Measurements from ENCODE around the gene RAMP3. TPM values are rescaled to one million over a fixed set of nuclear protein-coding genes. Genes with fewer than 3 reads are reported as not detected.

The RAMP3 gene
- total RNA-seq, 1 experiment from 2014 or later: not detected

DNA sequence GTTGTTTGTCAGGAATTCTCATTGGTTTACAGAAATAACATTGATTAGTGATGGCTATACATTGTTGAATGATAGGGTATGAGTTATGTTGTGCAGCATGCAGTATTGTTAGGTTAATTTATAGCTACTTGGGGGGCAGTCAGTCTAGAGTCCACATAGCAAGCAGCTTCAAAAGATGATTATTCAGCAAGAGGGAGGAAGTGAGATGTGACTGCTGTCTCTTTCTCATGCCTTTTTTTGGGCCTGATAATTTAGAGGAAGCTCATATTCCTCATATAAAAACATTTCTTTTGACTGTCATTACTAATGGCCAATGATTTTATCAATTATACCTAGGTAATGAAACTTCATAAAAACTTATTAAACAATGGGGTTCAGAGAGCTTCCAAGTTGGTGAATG lies 42.7 kb upstream of the RAMP3 start:
- ChIA-PET POLR2A (ENCODE audit: unreplicated experiment) (interaction anchor here (0.6 kb wide), 1 partner anchor 769 kb away, joined by 4 read pairs; no protein-coding TSS in a partner anchor), CTCF (no interaction called here)
- no peak overlapping the region for H3K27ac ChIP-seq (ENCODE audit: low read length)
- H3K27me3 ChIP-seq (ENCODE audit: low read length): no peaks in the 10 kb centered on the region
- no peak for DNase-seq
- ATAC-seq: no peak
- 0 out of 2 replicates have a peak, but pooled peaks cover 3% of the 10 kb centered on the region for H4K20me1 ChIP-seq (ENCODE audit: low read length)
- peaks cover 13% of the 10 kb centered on the region for H3K4me1 ChIP-seq (ENCODE audit: insufficient read depth, low read length)
- BruUV-seq (replicated peaks): no TSS peak
- no peak overlapping the region for H2AFZ ChIP-seq (ENCODE audit: low read length)
- H3K4me2 ChIP-seq (ENCODE audit: low read length): no peak overlapping the region
- TF ChIP-seq EZH2phosphoT487 (IDR thresholded peaks at IDR 0.05; ENCODE audit: borderline replicate concordance, low read length): no peak
- TF ChIP-seq, protein P1, sequence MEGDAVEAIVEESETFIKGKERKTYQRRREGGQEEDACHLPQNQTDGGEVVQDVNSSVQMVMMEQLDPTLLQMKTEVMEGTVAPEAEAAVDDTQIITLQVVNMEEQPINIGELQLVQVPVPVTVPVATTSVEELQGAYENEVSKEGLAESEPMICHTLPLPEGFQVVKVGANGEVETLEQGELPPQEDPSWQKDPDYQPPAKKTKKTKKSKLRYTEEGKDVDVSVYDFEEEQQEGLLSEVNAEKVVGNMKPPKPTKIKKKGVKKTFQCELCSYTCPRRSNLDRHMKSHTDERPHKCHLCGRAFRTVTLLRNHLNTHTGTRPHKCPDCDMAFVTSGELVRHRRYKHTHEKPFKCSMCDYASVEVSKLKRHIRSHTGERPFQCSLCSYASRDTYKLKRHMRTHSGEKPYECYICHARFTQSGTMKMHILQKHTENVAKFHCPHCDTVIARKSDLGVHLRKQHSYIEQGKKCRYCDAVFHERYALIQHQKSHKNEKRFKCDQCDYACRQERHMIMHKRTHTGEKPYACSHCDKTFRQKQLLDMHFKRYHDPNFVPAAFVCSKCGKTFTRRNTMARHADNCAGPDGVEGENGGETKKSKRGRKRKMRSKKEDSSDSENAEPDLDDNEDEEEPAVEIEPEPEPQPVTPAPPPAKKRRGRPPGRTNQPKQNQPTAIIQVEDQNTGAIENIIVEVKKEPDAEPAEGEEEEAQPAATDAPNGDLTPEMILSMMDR (conservative IDR thresholded peaks at IDR 0.05; ENCODE audit: low read depth, low read length): no peak
- no peak for TF ChIP-seq EZH2 (IDR thresholded peaks at IDR 0.05; ENCODE audit: low read length, unreplicated experiment)
- H3K9me3 ChIP-seq (ENCODE audit: low read length): no peaks in the 10 kb centered on the region
- no peak overlapping the region for H3K4me3 ChIP-seq (ENCODE audit: low read length)
- peaks cover 16% of the 10 kb centered on the region for H3K79me2 ChIP-seq (ENCODE audit: low read length)
- no peaks in the 10 kb centered on the region for H3K9me2 ChIP-seq (replicated peaks; ENCODE audit: low read length)
- no peaks in the 10 kb centered on the region for H3F3A ChIP-seq (ENCODE audit: low read length, unreplicated experiment)
- H3K36me3 ChIP-seq (ENCODE audit: low read depth, low read length): no peaks in the 10 kb centered on the region
- intact Hi-C loops (cut with micrococcal nuclease): no loop called here
- no peak overlapping the region for H3K9ac ChIP-seq (ENCODE audit: low read length)

DNA sequence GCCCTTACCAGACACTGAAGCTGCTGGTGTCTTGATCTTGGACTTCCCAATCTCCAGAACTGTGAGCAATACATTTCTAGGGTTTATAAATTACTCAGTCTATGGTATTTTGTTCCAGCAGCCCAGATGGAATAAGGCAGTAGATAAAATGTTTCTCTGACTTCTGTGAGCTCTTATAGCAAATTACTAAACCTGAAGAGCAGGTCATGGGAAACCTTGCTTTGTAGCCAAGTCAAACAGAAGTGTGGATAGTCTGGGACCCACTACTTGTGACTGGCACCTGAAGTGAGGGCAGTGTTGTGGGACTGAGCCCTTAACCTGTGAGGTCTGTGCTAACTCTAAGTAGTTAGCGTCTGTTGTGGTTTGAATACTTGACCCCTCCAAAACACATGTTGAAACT lies 41.5 kb upstream of the RAMP3 start:
- ChIA-PET POLR2A (ENCODE audit: unreplicated experiment) (no interaction called here), CTCF (no interaction called here)
- Histone ChIP-seq H3K9ac (ENCODE audit: low read length) (no peak overlapping the region), H3K27ac (ENCODE audit: low read length) (no peak overlapping the region), H3K4me3 (ENCODE audit: low read length) (no peak overlapping the region), H3K9me2 (replicated peaks; ENCODE audit: low read length) (no peaks in the 10 kb centered on the region), H3K4me1 (ENCODE audit: insufficient read depth, low read length) (peaks cover 6% of the 10 kb centered on the region; the same call in 1 of the 2 replicates), H4K20me1 (ENCODE audit: low read length) (no peaks in the 10 kb centered on the region), H3K36me3 (ENCODE audit: low read depth, low read length) (no peaks in the 10 kb centered on the region), H3F3A (ENCODE audit: low read length, unreplicated experiment) (no peaks in the 10 kb centered on the region), H3K9me3 (ENCODE audit: low read length) (no peaks in the 10 kb centered on the region), H3K79me2 (ENCODE audit: low read length) (peaks cover 5% of the 10 kb centered on the region), H2AFZ (ENCODE audit: low read length) (no peak overlapping the region), H3K27me3 (ENCODE audit: low read length) (no peaks in the 10 kb centered on the region), H3K4me2 (ENCODE audit: low read length) (no peak overlapping the region)
- DNase-seq (no peak), ATAC-seq (no peak)
- intact Hi-C loops (cut with micrococcal nuclease): no loop called here
- no TSS peak for BruUV-seq (replicated peaks)
- TF ChIP-seq EZH2 (IDR thresholded peaks at IDR 0.05; ENCODE audit: low read length, unreplicated experiment) (no peak), EZH2phosphoT487 (IDR thresholded peaks at IDR 0.05; ENCODE audit: borderline replicate concordance, low read length) (no peak)
- TF ChIP-seq, protein P1 (conservative IDR thresholded peaks at IDR 0.05; ENCODE audit: low read depth, low read length): no peak

DNA sequence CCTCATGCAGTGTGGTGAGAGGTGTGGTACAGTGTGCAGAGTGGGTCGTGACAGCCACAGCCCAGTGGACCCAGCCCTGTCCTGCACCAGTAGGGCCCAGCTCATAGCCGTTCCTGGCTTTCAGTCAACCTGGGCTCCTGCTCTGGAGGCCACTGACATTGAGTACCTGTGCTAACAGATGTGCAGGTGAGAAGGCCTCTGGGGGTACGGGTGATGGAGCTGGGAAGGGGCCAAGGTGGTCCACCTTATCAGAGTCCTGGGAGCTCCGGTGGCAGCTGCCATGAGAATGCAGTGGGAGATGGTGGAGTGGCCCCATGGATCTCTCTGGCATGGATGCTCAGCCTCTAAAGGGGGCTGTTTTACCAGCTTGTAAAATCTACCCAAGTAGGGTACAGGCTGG lies 40.0 kb upstream of the RAMP3 start:
- Histone ChIP-seq H3K36me3 (ENCODE audit: low read depth, low read length) (no peaks in the 10 kb centered on the region), H3K27me3 (ENCODE audit: low read length) (no peaks in the 10 kb centered on the region), H3K9ac (ENCODE audit: low read length) (no peak overlapping the region), H3F3A (ENCODE audit: low read length, unreplicated experiment) (no peaks in the 10 kb centered on the region), H3K4me1 (ENCODE audit: insufficient read depth, low read length) (peaks cover under 1% of the 10 kb centered on the region; the same call in 1 of the 2 replicates), H3K4me2 (ENCODE audit: low read length) (no peak overlapping the region), H3K9me3 (ENCODE audit: low read length) (no peaks in the 10 kb centered on the region), H3K27ac (ENCODE audit: low read length) (no peak overlapping the region), H4K20me1 (ENCODE audit: low read length) (no peaks in the 10 kb centered on the region), H3K4me3 (ENCODE audit: low read length) (no peak overlapping the region), H2AFZ (ENCODE audit: low read length) (no peak overlapping the region), H3K9me2 (replicated peaks; ENCODE audit: low read length) (no peaks in the 10 kb centered on the region), H3K79me2 (ENCODE audit: low read length) (no peaks in the 10 kb centered on the region)
- POLR2A ChIA-PET (ENCODE audit: unreplicated experiment): no interaction called here
- no peak for TF ChIP-seq EZH2phosphoT487 (IDR thresholded peaks at IDR 0.05; ENCODE audit: borderline replicate concordance, low read length)
- TF ChIP-seq EZH2 (IDR thresholded peaks at IDR 0.05; ENCODE audit: low read length, unreplicated experiment): no peak
- TF ChIP-seq, protein P1 (conservative IDR thresholded peaks at IDR 0.05; ENCODE audit: low read depth, low read length): no peak
- DNase-seq: no peak
- BruUV-seq (replicated peaks): no TSS peak
- no peak for ATAC-seq
- CTCF ChIA-PET: no interaction called here
- intact Hi-C loops (cut with micrococcal nuclease): no loop called here
